ENCODE results near the gene SNCB.
"Not testable (repeated sequence)": the region's sequence is repeated elsewhere in the genome, so short reads cannot be mapped to it uniquely, and the experiment has no call there.

The SNCB gene

GRCh38 chr5:176603091-176603490 lies 27.2 kb downstream of the SNCB start:
- TF ChIP-seq GABPA (IDR thresholded peaks at IDR 0.05; ENCODE audit: low read depth) (no peak), REST (IDR thresholded peaks at IDR 0.05; ENCODE audit: insufficient replicate concordance, low read depth) (no peak), POLR2AphosphoS5 (IDR thresholded peaks at IDR 0.05; ENCODE audit: low read depth) (no peak), SPI1 (IDR thresholded peaks at IDR 0.05; ENCODE audit: borderline replicate concordance, low read depth) (no peak)
- TF ChIP-seq, protein P1, sequence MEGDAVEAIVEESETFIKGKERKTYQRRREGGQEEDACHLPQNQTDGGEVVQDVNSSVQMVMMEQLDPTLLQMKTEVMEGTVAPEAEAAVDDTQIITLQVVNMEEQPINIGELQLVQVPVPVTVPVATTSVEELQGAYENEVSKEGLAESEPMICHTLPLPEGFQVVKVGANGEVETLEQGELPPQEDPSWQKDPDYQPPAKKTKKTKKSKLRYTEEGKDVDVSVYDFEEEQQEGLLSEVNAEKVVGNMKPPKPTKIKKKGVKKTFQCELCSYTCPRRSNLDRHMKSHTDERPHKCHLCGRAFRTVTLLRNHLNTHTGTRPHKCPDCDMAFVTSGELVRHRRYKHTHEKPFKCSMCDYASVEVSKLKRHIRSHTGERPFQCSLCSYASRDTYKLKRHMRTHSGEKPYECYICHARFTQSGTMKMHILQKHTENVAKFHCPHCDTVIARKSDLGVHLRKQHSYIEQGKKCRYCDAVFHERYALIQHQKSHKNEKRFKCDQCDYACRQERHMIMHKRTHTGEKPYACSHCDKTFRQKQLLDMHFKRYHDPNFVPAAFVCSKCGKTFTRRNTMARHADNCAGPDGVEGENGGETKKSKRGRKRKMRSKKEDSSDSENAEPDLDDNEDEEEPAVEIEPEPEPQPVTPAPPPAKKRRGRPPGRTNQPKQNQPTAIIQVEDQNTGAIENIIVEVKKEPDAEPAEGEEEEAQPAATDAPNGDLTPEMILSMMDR (IDR thresholded peaks at IDR 0.05; ENCODE audit: insufficient read depth, low read length): no peak
- Histone ChIP-seq H3K27me3 (ENCODE audit: insufficient read depth, poor library complexity, severe bottlenecking) (peaks cover 9% of the 10 kb centered on the region), H3K27ac (replicated peaks) (no peak overlapping the region), H3K4me3 (replicated peaks; ENCODE audit: insufficient read depth, low read length) (no peak overlapping the region)
- no peak for DNase-seq (ENCODE audit: low read depth in 1 of 2, low spot score in 1 of 2)

- Histone ChIP-seq H3K27me3 (ENCODE audit: insufficient read depth, poor library complexity, severe bottlenecking) (peaks cover 17% of the 10 kb centered on the region), H3K4me3 (replicated peaks; ENCODE audit: insufficient read depth, low read length) (no peak overlapping the region), H3K27ac (replicated peaks) (no peak overlapping the region)
- no peak for DNase-seq (ENCODE audit: low read depth in 1 of 2, low spot score in 1 of 2)
- TF ChIP-seq, protein P1 (IDR thresholded peaks at IDR 0.05; ENCODE audit: insufficient read depth, low read length): no peak
- TF ChIP-seq SPI1 (IDR thresholded peaks at IDR 0.05; ENCODE audit: borderline replicate concordance, low read depth) (no peak), POLR2AphosphoS5 (IDR thresholded peaks at IDR 0.05; ENCODE audit: low read depth) (no peak), REST (IDR thresholded peaks at IDR 0.05; ENCODE audit: insufficient replicate concordance, low read depth) (no peak), GABPA (IDR thresholded peaks at IDR 0.05; ENCODE audit: low read depth) (no peak)
Measured at GRCh38 chr5:176601901-176602482, 28.3 kb downstream of the SNCB start.

- not testable (repeated sequence) for H3K27ac ChIP-seq (replicated peaks); H3K4me3 ChIP-seq (replicated peaks; ENCODE audit: insufficient read depth, low read length); DNase-seq (ENCODE audit: low read depth in 1 of 2, low spot score in 1 of 2)
- peaks cover 20% of the 10 kb centered on the region for H3K27me3 ChIP-seq (ENCODE audit: insufficient read depth, poor library complexity, severe bottlenecking)
Measured at GRCh38 chr5:176599749-176600430, 30.4 kb downstream of the SNCB start.

- H3K4me3 ChIP-seq (replicated peaks; ENCODE audit: insufficient read depth, low read length): no peak overlapping the region
- peaks cover 18% of the 10 kb centered on the region for H3K27me3 ChIP-seq (ENCODE audit: insufficient read depth, poor library complexity, severe bottlenecking)
- no peak for TF ChIP-seq POLR2AphosphoS5 (IDR thresholded peaks at IDR 0.05; ENCODE audit: low read depth)
- TF ChIP-seq SPI1 (IDR thresholded peaks at IDR 0.05; ENCODE audit: borderline replicate concordance, low read depth): no peak
- TF ChIP-seq REST (IDR thresholded peaks at IDR 0.05; ENCODE audit: insufficient replicate concordance, low read depth): no peak
- TF ChIP-seq GABPA (IDR thresholded peaks at IDR 0.05; ENCODE audit: low read depth): no peak
- TF ChIP-seq, protein P1 (IDR thresholded peaks at IDR 0.05; ENCODE audit: insufficient read depth, low read length): no peak
- no peak overlapping the region for H3K27ac ChIP-seq (replicated peaks)
- peak in 1 of 2 experiments; percentile 63 for DNase-seq (ENCODE audit: low read depth in 1 of 2, low spot score in 1 of 2)
Measured at GRCh38 chr5:176597417-176598389, 32.6 kb downstream of the SNCB start.
